K562 (cell line): Measurements from ENCODE around the gene ASIC3. TPM values are rescaled to one million over a fixed set of nuclear protein-coding genes. Genes with fewer than 3 reads are reported as not detected.

ENCODE experiments used
- HCFC1 ChIP-seq: IDR thresholded peaks from 2 replicates; pipeline ENCODE4 v1.6.1; 2012; ENCODE audit warnings: low read depth, low read length, improper control_type of control experiment
- KDM4B ChIP-seq, 2 experiments: fragments of 450-650 bp in 1 of 2; sonication (generic) in 1 of 2; IDR thresholded peaks; 2 replicates each; pipeline ENCODE4 v1.6.1; 2016 to 2017; ENCODE audit warnings: borderline replicate concordance in 2 of 2, antibody characterized with exemption in 1 of 2, low read depth in 1 of 2, mild to moderate bottlenecking in 1 of 2
- MBD2 ChIP-seq: sonication (generic); IDR thresholded peaks from 2 replicates; pipeline ENCODE4 v1.6.1; 2016; ENCODE audit warnings: low read depth, borderline replicate concordance
- NR4A1 ChIP-seq, 2 experiments: fragments of 250-450 bp in 1 of 2; fragments of 450-650 bp in 1 of 2; sonication (Bioruptor Pico) in 1 of 2; IDR thresholded peaks; 2 replicates each; pipeline versions ENCODE4 v1.4.0 to v1.6.1; 2016 to 2020; ENCODE audit warnings: mild to moderate bottlenecking in 2 of 2, missing compliant biosample characterization in 1 of 2, missing genetic modification characterization in 1 of 2, moderate library complexity in 1 of 2
- TCF3 ChIP-seq: sonication (generic); formaldehyde crosslinking; IDR thresholded peaks from 2 replicates; pipeline ENCODE4 v1.4.0; 2020; ENCODE audit warnings: mild to moderate bottlenecking, missing genetic modification reagents
- YBX1 ChIP-seq: fragments of 450-650 bp; IDR thresholded peaks from 2 replicates; pipeline ENCODE4 v1.7.1; 2016; ENCODE audit warnings: mild to moderate bottlenecking
- ZFX ChIP-seq: sonication (generic); formaldehyde crosslinking; IDR thresholded peaks from 2 replicates; pipeline ENCODE4 v1.8.0; 2022; ENCODE audit warnings: mild to moderate bottlenecking, missing genetic modification reagents, moderate library complexity
- ZNF197 ChIP-seq: fragments of 200-800 bp; sonication (Bioruptor generic); IDR thresholded peaks from 2 replicates; pipeline ENCODE4 v1.6.1; 2016; ENCODE audit warnings: low read depth, missing genetic modification characterization, missing compliant biosample characterization
- ZNF764 ChIP-seq: fragments of 250-450 bp; sonication (Bioruptor Pico); IDR thresholded peaks from 2 replicates; pipeline ENCODE4 v1.4.0; 2020; ENCODE audit warnings: low read depth, mild to moderate bottlenecking, moderate library complexity
- ZNF79 ChIP-seq: fragments of 250-450 bp; sonication (Bioruptor Pico); IDR thresholded peaks from 2 replicates; pipeline ENCODE4 v1.4.0; 2020; ENCODE audit warnings: low read depth, mild to moderate bottlenecking, moderate library complexity
- polyA plus RNA-seq, 8 experiments: library from polyadenylated mRNA; depleted of rRNA in 4 of 8; stranded (reverse) in 5 of 8; unstranded in 3 of 8; fragments of >200 nt; fragmentation: Nextera tagmentation in 2 of 8; fragmentation: Illumina TruSeq in 1 of 8; extraction: Ambion mirVana in 2 of 8; extraction: Trizol in 1 of 8; gene quantifications; 2 replicates each; pipeline versions ENCODE4 v1.2.1 to v1.2.3, GENCODE V29; 2011 to 2014; ENCODE audit warnings: inconsistent platforms in 1 of 8, missing spikeins in 1 of 8
- total RNA-seq, 7 experiments: library from RNA; depleted of rRNA in 6 of 7; stranded (reverse); fragments of >200 nt in 6 of 7; fragmentation: Illumina TruSeq in 2 of 7; extraction: Trizol in 2 of 7; gene quantifications; 2 replicates each; pipeline versions ENCODE4 v1.2.1 to v1.2.3, GENCODE V29; 2011 to 2021; ENCODE audit warnings: low replicate concordance in 1 of 7
- TF ChIP-seq, protein P1 (sequence below): sonication (generic); formaldehyde crosslinking; IDR thresholded peaks from 2 replicates; pipeline ENCODE4 v1.8.0; 2023; ENCODE audit warnings: missing genetic modification reagents, mild to moderate bottlenecking, borderline replicate concordance
- TF ChIP-seq, protein P2 (sequence below), 2 experiments: IDR thresholded peaks; 2 replicates each; pipeline ENCODE4 v1.6.1; 2012; ENCODE audit warnings: improper control_type of control experiment in 2 of 2, low read depth in 2 of 2, low read length in 2 of 2, borderline replicate concordance in 1 of 2
- TF ChIP-seq, protein P3 (sequence below): fragments of 250-450 bp; sonication (Bioruptor Pico); IDR thresholded peaks from 2 replicates; pipeline ENCODE4 v1.8.0; 2021; ENCODE audit warnings: mild to moderate bottlenecking, moderate library complexity
- TF ChIP-seq, protein P4 (sequence below): fragments of 450-650 bp; formaldehyde crosslinking; IDR thresholded peaks from 2 replicates; pipeline ENCODE4 v1.4.0; 2022; ENCODE audit warnings: missing genetic modification characterization

The ASIC3 gene
- total and polyA plus RNA-seq, 9 of the 15 experiments (the other 6 are each of a cell fraction or from before 2014, with no cell fraction given), result 0.11 to 5.0 (median 0.87) TPM

DNA sequence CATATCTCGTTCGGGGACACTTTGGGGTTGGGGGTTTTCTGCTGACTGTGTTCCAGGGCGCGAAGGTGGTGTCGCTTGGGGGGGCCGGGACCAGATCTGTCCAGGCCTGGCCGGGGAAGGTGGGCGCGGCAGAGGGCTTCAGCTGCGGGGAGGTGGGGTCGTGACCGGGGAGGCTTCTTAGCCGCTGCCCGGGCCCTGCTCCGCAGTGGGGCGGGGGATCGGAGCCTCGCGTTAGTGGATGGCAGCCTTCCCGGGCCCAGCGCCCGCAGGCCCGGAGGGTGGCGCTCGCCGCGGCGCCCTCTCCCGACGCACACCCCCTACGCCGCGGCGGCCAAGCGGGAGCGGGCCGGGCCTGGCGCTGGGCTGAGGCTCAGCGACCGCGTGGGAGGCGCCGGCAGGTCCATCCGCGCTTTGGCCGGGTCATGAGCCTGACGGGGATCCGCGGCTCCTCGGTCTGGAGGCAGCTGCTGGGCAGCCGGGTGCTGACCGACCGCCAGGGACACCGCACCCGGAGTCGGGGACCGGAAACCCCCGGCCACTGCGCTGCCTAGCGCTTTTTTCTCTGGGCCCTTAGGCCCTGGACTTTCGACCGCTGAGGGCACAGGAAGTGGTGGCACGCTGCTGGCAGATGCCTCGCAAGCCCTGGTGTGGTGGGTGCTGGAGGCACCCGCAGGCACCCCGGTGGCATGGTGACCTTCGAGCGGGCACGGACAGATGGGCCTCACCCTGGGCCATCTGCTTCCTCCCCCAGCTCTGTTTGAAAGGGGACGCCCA lies 39.1 kb downstream of the ASIC3 start (continued):
- TF ChIP-seq, protein P1, sequence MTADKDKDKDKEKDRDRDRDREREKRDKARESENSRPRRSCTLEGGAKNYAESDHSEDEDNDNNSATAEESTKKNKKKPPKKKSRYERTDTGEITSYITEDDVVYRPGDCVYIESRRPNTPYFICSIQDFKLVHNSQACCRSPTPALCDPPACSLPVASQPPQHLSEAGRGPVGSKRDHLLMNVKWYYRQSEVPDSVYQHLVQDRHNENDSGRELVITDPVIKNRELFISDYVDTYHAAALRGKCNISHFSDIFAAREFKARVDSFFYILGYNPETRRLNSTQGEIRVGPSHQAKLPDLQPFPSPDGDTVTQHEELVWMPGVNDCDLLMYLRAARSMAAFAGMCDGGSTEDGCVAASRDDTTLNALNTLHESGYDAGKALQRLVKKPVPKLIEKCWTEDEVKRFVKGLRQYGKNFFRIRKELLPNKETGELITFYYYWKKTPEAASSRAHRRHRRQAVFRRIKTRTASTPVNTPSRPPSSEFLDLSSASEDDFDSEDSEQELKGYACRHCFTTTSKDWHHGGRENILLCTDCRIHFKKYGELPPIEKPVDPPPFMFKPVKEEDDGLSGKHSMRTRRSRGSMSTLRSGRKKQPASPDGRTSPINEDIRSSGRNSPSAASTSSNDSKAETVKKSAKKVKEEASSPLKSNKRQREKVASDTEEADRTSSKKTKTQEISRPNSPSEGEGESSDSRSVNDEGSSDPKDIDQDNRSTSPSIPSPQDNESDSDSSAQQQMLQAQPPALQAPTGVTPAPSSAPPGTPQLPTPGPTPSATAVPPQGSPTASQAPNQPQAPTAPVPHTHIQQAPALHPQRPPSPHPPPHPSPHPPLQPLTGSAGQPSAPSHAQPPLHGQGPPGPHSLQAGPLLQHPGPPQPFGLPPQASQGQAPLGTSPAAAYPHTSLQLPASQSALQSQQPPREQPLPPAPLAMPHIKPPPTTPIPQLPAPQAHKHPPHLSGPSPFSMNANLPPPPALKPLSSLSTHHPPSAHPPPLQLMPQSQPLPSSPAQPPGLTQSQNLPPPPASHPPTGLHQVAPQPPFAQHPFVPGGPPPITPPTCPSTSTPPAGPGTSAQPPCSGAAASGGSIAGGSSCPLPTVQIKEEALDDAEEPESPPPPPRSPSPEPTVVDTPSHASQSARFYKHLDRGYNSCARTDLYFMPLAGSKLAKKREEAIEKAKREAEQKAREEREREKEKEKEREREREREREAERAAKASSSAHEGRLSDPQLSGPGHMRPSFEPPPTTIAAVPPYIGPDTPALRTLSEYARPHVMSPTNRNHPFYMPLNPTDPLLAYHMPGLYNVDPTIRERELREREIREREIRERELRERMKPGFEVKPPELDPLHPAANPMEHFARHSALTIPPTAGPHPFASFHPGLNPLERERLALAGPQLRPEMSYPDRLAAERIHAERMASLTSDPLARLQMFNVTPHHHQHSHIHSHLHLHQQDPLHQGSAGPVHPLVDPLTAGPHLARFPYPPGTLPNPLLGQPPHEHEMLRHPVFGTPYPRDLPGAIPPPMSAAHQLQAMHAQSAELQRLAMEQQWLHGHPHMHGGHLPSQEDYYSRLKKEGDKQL (CRISPR knock-in tag), result 0 out of 2 replicates have a peak, but pooled peaks have one; percentile 12
- TF ChIP-seq HCFC1 (peak; percentile 58), KDM4B (IDR thresholded peaks at IDR 0.05; ENCODE audit: borderline replicate concordance in 2 of 2, low read depth in 1 of 2) (no peak), TCF3 (CRISPR knock-in tag) (0 out of 2 replicates have a peak, but pooled peaks have one; percentile 0), ZNF197 (CRISPR knock-in tag) (no peak), YBX1 (no peak), MBD2 (no peak), NR4A1 (CRISPR knock-in tag; IDR thresholded peaks at IDR 0.05) (no peak; the same call in 1 of the 2 replicates), NR4A1 (tag; IDR thresholded peaks at IDR 0.05) (peak; percentile 25; the same call in 1 of the 2 replicates), ZNF764 (CRISPR knock-in tag) (no peak), ZNF79 (CRISPR knock-in tag) (no peak), ZFX (CRISPR knock-in tag) (peak; percentile 90)
- TF ChIP-seq, protein P2, sequence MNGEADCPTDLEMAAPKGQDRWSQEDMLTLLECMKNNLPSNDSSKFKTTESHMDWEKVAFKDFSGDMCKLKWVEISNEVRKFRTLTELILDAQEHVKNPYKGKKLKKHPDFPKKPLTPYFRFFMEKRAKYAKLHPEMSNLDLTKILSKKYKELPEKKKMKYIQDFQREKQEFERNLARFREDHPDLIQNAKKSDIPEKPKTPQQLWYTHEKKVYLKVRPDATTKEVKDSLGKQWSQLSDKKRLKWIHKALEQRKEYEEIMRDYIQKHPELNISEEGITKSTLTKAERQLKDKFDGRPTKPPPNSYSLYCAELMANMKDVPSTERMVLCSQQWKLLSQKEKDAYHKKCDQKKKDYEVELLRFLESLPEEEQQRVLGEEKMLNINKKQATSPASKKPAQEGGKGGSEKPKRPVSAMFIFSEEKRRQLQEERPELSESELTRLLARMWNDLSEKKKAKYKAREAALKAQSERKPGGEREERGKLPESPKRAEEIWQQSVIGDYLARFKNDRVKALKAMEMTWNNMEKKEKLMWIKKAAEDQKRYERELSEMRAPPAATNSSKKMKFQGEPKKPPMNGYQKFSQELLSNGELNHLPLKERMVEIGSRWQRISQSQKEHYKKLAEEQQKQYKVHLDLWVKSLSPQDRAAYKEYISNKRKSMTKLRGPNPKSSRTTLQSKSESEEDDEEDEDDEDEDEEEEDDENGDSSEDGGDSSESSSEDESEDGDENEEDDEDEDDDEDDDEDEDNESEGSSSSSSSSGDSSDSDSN (IDR thresholded peaks at IDR 0.05; ENCODE audit: borderline replicate concordance in 1 of 2, low read depth in 2 of 2, low read length in 2 of 2), result peak; percentile 96 to 98; a peak in 3 of 4 replicates
- TF ChIP-seq, protein P3, sequence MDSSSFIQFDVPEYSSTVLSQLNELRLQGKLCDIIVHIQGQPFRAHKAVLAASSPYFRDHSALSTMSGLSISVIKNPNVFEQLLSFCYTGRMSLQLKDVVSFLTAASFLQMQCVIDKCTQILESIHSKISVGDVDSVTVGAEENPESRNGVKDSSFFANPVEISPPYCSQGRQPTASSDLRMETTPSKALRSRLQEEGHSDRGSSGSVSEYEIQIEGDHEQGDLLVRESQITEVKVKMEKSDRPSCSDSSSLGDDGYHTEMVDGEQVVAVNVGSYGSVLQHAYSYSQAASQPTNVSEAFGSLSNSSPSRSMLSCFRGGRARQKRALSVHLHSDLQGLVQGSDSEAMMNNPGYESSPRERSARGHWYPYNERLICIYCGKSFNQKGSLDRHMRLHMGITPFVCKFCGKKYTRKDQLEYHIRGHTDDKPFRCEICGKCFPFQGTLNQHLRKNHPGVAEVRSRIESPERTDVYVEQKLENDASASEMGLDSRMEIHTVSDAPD (CRISPR knock-in tag), result no peak
- TF ChIP-seq, protein P4, sequence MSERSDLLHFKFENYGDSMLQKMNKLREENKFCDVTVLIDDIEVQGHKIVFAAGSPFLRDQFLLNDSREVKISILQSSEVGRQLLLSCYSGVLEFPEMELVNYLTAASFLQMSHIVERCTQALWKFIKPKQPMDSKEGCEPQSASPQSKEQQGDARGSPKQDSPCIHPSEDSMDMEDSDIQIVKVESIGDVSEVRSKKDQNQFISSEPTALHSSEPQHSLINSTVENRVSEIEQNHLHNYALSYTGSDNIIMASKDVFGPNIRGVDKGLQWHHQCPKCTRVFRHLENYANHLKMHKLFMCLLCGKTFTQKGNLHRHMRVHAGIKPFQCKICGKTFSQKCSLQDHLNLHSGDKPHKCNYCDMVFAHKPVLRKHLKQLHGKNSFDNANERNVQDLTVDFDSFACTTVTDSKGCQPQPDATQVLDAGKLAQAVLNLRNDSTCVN, result 0 out of 2 replicates have a peak, but pooled peaks have one; percentile 67
